Measurements from ENCODE around the gene DENND1A.
"Not testable (repeated sequence)": the region's sequence is repeated elsewhere in the genome, so short reads cannot be mapped to it uniquely, and the experiment has no call there.

Gene DENND1A

DNA sequence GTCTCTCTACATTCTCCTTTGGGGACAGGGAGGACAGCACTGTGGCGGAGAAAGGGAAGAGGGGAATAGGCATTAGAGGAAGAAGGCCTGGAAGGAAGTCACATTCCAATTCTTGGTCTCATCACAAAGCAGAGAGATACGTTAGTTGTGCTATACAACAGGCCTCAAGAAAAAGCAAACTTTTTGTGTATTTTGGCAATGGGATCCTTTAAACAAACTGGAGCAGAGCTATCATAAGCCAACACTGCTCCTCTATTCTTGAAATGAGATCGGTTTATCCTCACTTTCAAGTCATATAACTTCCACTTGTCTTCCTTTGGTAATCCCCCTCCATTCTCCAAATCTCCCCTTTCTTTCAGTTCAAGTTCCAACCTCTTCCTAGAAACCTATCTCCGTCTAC lies 6.5 kb downstream of the DENND1A start:
- in situ Hi-C loops (cut with MboI; ENCODE audit: low sequenced_read_pairs), result no loop called here

DNA sequence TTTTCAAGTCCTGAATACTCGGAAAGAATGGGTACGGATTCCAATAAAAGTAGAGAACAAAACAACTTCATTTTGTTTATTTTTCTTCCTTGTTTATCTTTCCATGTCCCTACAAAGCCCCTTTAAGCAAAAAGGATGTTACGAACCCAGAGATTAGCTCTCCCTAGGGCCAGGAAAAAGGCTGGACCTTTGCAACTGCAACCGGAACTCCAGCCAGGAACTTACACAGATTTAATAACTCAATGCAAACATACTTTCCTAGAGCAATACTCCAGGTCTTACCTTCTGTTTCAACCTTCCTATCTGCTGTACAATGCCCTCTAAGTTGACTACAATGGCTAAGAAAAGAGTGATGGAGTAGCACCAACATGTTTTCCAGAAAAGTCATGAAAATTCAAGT lies 7.0 kb downstream of the DENND1A start:
- in situ Hi-C loops (cut with MboI; ENCODE audit: low sequenced_read_pairs), result no loop called here

DNA sequence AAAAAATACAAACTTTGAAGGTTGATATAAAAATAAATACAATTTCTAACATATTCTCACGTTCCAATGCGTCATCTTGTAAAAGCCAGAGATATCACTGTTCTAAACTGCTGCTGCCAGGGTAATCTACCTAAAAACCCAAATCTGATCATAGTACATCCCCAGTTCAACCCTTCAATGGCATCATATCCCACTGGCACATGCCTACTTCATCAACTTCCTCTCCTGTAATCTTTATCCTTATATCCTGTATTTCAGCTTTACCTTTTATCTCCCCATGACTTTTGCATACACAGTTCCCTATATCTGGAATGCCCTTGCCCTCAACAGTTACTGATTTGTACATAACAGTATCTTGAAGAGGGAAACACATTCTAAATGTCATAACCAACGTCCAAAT lies 7.5 kb downstream of the DENND1A start:
- in situ Hi-C loops (cut with MboI; ENCODE audit: low sequenced_read_pairs), result no loop called here

DNA sequence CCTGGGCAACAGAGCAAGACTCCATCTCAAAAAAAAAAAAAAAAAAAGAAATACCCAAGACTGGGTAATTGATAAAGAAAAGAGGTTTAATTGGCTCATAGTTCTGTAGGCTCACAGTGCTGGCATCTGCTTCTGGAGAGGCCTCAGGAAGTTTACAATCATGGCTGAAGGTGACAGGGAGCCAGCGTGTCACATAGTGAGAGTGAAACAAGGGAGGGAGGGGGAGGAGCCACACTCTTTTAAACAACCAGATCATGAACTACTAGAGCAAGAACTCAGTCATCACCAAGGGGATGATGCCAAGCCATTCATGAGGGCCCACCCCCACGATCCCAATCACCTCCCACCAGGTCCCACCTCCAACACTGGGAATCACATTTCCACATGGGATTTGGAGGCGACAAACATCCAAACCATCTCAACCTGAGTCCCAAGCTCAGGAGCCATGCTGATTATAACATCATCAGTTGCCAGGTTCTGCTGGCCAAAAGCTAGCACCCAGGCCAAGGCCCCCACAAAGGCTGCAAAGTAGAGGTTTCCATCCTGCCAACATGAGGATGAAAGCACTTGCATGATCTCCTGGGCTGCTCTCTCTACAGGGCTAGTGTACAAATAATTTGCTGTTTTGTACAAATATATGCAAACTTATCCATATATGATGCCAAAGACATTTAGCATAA lies 15.3 kb downstream of the DENND1A start:
- in situ Hi-C loops (cut with MboI; ENCODE audit: low sequenced_read_pairs), result no loop called here

DNA sequence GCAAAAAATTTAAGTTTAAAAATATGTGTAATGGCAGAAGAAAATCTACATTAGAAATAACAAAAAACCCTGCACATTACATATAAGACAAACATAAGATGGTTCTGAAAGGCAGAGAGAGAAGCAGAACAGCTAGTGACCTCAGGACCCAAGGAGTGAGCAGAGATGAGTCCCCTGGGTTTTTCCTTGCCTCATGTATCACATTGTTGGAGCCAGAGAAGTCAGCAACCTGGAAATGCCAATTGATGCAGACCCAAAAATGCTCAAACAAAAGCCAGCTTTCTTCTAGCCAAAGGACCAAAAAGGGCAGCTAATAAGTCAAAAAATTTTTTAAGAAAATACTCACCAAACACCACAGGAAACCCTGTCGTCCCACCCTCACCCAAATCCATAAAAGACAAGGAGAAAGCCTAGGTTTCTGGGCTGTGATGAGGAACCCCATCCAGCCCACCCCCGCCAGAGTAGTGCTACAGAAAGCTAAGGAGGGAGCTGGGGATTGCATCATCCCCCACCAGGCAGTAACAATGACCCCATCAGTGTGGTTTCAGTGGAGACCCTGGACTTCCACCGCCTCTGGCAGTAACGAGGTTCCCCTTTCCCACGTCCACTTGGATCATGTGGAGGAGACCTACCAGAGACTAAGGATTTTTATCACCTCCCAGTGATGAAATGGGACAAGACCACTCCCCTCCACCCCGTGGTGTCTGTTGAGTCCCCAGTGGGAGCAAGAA lies 17.6 kb downstream of the DENND1A start:
- in situ Hi-C loops (cut with MboI; ENCODE audit: low sequenced_read_pairs), result no loop called here

DNA sequence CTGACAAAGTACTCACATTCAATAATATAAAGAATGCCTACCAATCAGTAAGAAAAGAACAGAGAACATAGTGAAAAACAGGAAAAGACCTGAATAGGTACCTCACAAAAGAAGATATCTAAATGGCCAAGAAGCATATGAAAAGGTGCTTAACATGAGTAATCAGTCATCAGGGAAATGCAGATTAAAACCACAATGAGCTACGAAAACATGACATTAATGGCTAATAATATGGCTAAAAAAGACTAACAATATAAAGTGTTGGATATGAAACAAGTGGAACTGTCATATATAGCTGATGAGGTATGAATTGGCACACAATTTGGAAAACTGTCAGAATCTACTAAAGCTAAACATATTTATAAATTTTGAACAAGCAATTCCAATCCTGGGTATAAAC lies 18.9 kb downstream of the DENND1A start:
- in situ Hi-C loops (cut with MboI; ENCODE audit: low sequenced_read_pairs), result no loop called here

DNA sequence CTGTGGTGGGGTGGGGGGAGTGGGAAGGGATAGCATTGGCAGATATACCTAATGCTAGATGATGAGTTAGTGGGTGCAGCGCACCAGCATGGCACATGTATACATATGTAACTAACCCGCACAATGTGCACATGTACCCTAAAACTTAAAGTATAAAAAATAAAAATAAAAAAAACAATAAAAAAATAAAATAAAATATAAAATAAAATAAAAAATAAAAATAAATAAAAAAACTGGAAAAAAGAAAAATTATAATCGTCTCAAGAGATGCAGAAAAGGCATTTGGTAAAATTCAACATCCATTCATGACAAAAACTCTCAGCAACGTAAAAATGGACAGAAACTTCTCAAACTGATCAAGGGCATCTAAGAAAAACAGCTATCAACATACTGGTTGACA lies 20.7 kb downstream of the DENND1A start:
- in situ Hi-C loops (cut with MboI; ENCODE audit: low sequenced_read_pairs), result not testable (repeated sequence)

DNA sequence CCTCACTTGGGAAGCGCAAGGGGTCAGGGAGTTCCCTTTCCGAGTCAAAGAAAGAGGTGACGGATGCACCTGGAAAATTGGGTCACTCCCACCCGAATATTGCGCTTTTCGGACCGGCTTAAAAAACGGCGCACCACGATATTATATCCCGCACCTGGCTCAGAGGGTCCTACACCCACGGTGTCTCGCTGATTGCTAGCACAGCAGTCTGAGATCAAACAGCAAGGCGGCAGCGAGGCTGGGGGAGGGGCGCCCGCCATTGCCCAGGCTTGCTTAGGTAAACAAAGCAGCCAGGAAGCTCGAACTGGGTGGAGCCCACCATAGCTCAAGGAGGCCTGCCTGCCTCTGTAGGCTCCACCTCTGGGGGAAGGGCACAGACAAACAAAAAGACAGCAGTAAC lies 26.4 kb downstream of the DENND1A start:
- in situ Hi-C loops (cut with MboI; ENCODE audit: low sequenced_read_pairs), result not testable (repeated sequence)

DNA sequence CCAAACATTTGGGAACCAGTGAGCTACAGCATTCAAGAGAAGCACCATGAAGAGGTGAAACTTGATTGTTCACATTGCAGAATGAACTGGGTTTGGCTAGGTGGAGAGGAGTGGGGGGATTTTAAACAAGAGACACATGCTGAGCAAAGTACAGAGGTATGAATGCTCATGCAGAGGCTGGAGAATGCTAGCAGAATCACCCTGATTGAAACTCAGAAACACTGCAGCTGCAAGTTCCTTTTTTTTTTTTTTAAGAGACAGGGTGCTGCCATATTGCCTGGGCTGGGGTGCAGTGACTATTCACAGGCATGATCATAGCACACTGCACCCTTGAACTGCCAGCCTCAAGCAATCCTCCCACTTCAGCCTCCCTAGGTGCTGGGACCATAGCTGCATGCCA lies 35.1 kb downstream of the DENND1A start:
- in situ Hi-C loops (cut with MboI; ENCODE audit: low sequenced_read_pairs), result no loop called here

DNA sequence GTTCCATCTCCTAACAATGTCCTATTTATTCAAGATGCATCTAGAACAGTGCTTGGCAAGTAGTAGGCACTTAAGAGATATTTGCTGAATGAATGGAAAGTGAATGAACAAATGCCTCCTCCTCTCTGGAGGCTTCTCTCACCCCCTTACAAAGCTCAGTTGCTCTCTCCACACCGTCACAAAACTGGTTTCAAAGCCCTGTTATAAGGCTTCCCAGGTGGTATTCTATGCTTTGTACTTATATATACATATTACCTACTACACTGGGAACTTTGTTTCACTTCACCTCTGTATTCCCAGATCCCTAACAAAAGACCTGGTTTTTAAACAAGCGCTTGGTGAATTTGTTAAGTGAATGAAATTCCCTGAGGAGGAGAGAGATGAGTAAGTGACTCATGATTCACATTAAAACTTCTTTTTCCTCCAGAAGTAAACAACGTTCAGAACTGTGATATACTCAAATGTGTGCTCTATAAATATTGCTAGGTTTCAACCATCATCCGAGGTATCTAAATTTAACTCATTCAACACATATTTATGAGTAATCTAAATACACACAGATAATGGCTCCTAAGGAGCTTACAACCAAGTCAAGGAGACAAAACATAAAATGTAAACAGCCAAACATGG lies 36.0 kb downstream of the DENND1A start:
- in situ Hi-C loops (cut with MboI; ENCODE audit: low sequenced_read_pairs), result no loop called here

DNA sequence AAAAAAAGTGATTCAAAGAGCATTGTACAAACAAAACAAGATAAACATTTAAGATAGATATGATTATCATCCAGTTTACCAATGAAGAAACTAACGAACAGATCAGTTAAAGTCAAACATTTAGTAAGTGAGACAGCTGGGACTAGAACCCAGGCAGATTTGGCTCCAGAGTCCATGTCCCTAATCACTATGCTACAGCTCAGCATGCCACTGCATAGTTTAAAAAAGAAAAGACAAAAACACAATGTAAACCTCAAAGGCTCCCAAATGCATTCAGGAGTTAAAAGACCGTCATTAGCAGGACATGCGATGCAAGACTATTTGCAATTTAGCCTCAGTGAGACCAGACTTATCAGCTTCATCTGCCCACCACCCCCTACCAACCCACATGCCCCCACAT lies 36.8 kb downstream of the DENND1A start:
- in situ Hi-C loops (cut with MboI; ENCODE audit: low sequenced_read_pairs), result no loop called here

DNA sequence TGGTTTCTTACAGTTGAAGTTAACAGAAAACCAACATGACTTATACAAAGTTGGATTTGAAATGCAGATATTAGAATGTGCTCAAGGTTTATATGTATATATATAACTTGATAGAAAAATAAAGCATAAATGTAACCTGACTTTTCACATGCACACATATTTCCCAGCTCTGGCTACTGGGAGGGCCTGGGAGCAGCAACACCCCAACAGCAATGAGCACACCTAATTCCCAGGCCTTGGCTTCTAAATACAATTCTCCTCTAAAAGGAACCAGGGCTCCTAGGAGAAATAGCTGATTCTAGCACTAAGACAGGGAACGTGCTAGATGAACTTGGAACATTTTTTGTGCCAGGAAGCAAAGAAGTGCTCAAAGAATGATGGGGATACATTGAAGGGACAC lies 42.1 kb downstream of the DENND1A start:
- in situ Hi-C loops (cut with MboI; ENCODE audit: low sequenced_read_pairs), result no loop called here

DNA sequence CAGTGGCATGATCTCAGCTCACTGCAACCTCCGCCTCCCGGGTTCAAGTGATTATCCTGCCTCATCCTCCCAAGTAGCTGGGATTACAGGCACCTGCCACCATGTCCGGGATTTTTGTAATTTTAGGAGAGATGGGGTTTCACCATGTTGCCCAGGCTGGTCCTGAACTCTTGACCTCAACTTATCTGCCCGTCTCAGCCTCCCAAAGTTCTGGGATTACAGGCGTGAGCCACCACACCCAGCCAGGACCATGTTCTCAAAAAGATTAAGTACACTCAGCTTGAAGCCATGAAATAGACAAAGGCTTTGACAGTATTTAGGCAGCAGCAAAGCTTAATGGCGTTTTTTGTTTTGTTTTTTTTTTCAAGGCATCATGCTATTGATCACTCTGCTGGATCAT lies 44.1 kb downstream of the DENND1A start:
- in situ Hi-C loops (cut with MboI; ENCODE audit: low sequenced_read_pairs), result not testable (repeated sequence)

DNA sequence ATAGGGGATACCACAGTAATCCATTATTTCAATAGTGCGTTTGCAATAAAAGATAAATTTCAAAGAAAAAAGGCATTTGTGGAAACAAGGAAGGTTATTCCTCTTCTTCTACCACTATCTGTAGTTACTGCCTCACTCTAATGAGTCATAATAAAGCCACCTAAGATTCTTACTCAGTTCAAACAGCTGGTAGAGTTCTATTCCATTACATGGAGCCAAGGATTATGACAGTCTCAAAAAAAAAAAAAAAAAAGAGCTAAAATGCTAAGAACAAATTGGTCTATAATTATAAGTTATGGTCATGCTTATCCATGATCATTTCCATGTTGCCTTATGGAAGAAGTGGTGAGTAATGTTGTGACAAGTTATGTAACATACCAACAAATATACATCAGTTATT lies 46.3 kb downstream of the DENND1A start:
- in situ Hi-C loops (cut with MboI; ENCODE audit: low sequenced_read_pairs), result no loop called here

DNA sequence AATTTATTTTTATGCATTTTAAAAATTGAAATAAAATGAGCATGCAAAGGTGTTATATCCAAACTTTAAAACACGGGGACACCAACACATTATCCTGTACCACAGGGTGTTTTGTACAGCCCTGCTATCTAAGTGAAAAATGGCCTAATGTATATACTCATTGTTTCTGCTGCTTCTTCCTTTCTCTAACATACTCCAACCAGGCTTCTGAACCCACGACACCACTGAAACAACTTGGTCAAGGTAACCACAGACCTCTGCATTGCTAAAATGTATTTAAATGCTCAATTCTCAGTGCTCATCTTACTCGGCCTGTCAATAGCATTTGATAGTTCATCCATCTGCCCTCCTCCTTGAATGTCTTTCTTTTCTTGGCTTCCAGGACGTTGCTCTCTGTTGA lies 48.3 kb downstream of the DENND1A start:
- in situ Hi-C loops (cut with MboI; ENCODE audit: low sequenced_read_pairs), result no loop called here

DNA sequence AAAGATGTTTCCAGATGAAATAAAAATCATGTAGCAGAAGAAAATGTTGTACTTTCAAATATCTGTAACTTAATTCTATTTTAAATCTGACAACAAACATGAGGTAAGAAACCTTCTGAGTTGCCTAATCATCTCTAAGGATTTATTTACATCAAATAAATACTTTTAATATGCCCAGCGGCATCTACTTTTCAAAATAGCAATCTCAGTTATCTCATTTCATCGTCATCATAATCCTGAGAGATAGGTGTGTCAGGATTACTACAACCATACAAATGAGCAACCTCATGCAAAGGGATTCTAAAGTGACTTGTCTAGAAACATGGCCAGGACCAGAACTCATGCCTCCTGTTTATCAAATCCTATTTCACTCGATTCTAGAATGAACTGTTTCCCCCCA lies 49.5 kb downstream of the DENND1A start:
- in situ Hi-C loops (cut with MboI; ENCODE audit: low sequenced_read_pairs), result no loop called here

DNA sequence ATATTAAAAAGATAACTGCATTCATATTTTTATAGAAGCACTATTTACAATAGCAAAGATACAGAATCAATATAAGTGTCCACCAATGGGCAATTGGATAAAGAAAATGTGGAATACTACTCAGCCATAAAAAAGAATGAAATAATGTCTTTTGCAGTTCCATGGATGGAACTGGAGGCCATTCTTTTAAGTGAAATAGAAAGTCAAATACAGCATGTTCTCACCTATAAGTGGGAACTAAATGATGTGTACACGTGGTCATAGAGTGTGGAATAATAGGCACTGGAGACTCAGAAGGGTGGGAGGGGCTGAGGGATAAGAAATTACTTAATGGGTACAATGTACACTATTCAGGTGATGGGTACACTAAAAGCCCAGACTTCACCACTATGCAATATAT lies 53.2 kb downstream of the DENND1A start:
- in situ Hi-C loops (cut with MboI; ENCODE audit: low sequenced_read_pairs), result no loop called here

DNA sequence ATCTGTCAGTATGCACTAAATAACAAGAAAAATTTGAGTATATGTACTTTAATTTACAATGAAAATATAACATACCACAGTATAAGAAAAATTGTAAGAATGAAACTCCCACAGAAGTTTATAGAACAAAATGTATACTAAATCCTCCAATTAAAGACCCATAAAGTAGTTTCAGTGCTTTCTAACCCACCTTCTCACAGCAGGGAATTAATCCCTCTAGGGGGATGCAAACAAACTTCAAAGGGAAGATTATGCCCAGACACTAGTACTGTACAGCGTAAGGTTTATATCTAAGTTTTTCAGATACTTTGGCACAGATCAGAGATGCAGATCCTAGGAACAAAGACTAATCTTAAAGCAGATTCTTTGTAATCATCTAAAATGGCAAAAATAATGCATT lies 57.2 kb downstream of the DENND1A start:
- in situ Hi-C loops (cut with MboI; ENCODE audit: low sequenced_read_pairs), result no loop called here

DNA sequence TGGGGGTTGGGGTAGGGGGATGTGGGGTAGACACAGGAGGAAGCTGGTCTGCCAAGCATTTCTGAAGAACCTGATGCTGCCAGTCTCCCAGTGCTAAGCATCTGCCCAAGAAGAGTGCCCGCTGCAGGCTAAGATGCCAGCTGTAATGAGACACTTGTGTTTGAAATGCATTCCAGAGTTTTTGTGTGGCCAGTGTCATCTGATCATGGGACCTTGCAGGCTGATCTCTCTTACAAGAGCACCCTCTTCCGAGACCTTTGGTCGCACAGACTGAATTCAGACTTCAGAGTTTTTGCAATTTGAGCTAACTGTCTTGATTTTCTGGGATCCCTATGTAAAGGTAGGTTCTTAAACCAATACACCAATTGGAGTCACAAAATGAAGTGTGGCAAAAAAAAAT lies 58.1 kb downstream of the DENND1A start:
- in situ Hi-C loops (cut with MboI; ENCODE audit: low sequenced_read_pairs), result no loop called here

DNA sequence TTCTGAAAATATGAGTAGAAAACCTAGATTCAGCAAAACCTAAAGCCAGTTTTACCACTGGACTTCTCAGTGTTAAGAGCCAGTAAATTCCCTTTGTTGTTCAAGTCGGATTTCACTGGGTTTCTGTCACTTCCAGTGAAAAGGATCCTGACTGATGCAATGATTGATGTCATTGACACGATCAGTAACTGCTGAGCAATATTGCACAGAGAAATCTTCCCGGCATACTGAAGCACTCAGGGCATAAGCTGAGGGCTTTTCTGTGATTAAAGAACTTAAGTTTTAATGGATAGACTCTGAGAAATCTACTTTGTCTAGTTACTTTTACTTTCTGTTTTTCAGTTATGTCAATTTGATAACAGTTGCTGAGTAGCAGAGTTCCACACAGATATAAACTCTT lies 61.9 kb downstream of the DENND1A start:
- in situ Hi-C loops (cut with MboI; ENCODE audit: low sequenced_read_pairs), result no loop called here

DNA sequence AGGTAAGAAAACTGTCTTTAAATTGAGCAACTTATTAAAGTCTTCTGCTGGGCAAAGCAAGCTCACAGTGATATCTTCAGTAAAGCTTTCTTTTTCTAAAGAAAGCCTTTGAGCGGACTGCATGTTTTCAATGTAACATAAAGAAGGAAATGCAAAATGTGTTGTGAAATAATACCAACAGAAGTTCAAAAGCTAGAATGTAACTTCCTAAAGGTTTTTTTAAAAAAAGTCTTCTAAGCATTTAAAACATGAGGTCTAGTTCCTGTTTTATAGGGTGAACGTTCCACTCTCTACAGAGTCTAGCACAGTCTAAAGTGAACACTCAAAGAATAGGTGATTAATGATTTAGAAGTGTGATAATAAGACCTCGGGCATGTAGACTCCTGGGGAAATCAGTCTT lies 62.9 kb downstream of the DENND1A start:
- in situ Hi-C loops (cut with MboI; ENCODE audit: low sequenced_read_pairs), result no loop called here

DNA sequence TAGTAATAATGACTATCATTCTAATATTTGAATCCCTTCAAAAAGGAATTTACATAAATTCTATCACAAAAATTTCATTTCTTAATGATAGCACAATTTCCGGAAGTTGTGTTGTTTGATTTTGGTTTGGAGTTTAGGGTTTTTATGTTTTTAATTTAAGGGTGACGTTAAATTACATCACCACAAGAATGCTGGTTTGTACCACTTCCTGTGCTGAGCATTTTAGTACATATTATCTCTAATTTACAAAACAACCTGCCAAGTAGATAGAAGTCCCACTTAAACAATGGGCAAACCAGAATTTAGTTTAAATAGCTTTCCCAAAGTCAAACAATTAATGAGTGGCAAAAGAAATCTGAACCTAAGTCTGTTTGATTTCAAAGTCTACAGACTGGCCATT lies 63.4 kb downstream of the DENND1A start:
- in situ Hi-C loops (cut with MboI; ENCODE audit: low sequenced_read_pairs), result no loop called here
